ENCODE results near the gene MSMB.
"Not testable (repeated sequence)": the region's sequence is repeated elsewhere in the genome, so short reads cannot be mapped to it uniquely, and the experiment has no call there.

MSMB gene

GRCh38 chr10:46069771-46070463 lies 23.8 kb upstream of the MSMB start:
- no peak for DNase-seq (ENCODE audit: low read depth, low spot score)

DNA sequence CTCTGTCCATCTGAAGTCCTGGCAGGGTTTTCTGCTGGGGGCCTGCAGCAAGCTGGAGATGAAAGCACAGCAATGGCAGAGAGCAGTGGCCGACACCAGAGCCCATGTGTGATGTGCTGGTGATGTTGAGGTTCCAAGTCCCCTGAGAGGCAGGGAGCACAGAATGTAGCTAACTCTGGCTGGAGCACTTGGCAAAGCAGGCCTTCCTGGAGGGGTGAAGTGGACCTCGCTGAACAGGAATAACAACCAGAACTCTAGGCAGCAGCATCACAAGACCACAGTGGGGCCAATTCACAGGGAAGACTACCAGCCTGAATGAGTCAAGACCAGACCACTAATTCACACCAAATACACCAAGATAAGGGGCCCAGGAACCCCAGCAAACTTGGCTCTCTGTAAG lies 22.8 kb upstream of the MSMB start:
- no peak for DNase-seq (ENCODE audit: low read depth, low spot score)

GRCh38 chr10:46068117-46068516 lies 22.0 kb upstream of the MSMB start:
- no peak for DNase-seq (ENCODE audit: low read depth, low spot score)

GRCh38 chr10:46064269-46064817 lies 18.3 kb upstream of the MSMB start:
- DNase-seq (ENCODE audit: low read depth, low spot score): no peak

- DNase-seq (ENCODE audit: low read depth, low spot score): no peak
Observed at GRCh38 chr10:46062723-46063428, 16.8 kb upstream of the MSMB start.

DNA sequence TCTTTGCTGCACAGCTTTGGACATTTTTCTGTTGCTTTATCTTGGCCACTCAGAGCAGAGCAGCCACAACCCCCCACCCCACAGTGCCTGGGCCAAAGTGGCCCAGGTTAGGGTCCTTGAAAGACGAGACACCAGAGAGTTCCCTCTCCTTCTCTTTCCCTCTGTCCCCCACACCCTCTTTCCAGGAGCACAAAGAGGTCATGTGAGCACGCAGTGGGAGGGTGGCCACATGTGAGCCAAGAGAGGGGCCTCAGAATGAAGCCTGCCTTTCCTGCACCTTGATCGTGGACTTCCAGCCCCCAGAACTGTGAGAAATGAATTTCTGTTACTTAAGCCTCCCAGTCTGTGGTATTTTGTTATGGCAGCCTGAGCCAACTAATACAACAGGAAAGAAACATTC lies 14.6 kb upstream of the MSMB start:
- no peak for DNase-seq (ENCODE audit: low read depth, low spot score)

GRCh38 chr10:46057927-46058326 lies 11.9 kb upstream of the MSMB start:
- DNase-seq (ENCODE audit: low read depth, low spot score): not testable (repeated sequence)

GRCh38 chr10:46057038-46057437 lies 11.0 kb upstream of the MSMB start:
- DNase-seq (ENCODE audit: low read depth, low spot score): no peak

GRCh38 chr10:46055771-46056170 lies 9.7 kb upstream of the MSMB start:
- DNase-seq (ENCODE audit: low read depth, low spot score): no peak

DNA sequence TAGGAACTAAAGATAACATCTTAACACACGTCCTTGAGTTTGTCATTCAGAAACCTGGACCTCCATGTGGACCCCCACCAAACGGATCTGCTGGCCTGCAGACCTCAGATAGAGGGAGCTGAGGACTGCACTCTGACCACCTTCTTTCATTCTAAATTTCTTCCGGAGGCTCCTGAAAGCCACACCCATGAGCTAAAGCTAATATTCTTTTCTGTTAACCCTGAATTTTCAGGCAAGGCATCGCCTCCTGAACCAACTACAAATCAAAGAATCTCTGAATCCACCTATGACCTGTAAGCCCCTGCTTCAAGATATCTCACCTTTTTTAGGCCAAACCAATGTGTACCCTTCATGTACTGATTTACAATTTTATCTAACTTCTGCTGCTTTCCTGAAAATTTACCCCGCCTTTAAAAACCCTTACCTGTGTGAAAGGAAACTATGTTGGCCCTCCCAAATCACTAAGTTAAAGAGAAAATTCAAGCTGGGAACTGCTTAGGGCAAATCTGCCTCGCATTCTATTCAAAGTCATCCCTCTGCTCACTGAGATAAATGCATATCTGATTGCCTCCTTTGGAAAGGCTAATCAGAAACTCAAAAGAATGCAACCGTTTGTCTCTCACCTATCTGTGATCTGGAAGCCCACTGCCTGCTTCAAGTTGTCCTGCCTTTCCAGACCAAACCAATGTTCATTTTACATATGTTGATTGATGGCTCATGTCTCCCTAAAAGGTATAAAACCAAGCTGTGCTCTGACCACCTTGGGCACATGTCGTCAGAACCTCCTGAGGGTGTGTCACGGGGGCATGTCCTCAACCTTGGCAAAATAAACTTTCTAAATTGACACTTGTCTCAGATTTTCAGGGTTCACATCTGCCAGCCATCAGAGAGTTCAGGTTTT lies 7.7 kb upstream of the MSMB start:
- DNase-seq (ENCODE audit: low read depth, low spot score): peak; percentile 39

DNA sequence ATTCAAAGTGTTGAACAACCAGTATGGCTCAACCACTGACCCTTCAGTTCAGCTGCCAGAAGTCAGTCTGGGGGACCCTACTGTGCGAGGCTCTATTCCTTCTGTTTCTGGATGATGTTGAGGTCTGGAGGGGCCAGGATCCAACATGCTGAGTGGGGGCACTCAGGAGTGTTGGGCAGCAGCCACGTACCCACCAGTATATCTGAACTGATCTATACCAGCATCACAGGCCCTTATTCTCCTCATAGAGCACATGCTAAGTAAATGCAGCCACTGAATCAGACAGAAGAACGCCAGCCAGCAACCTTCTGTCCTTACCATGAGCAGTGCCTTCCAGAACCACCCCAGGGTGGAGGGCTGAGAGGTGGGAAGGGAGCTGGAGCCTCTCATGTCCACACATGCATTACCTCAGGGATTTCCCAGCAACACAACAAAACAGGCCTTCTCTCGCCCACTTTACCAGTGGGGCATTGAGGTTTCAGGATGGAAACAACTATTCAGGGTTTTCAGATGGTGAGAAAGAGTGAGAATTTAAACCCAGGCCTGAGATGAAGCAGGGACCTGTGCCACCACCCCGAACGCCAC lies 6.8 kb upstream of the MSMB start:
- no peak for DNase-seq (ENCODE audit: low read depth, low spot score)

DNA sequence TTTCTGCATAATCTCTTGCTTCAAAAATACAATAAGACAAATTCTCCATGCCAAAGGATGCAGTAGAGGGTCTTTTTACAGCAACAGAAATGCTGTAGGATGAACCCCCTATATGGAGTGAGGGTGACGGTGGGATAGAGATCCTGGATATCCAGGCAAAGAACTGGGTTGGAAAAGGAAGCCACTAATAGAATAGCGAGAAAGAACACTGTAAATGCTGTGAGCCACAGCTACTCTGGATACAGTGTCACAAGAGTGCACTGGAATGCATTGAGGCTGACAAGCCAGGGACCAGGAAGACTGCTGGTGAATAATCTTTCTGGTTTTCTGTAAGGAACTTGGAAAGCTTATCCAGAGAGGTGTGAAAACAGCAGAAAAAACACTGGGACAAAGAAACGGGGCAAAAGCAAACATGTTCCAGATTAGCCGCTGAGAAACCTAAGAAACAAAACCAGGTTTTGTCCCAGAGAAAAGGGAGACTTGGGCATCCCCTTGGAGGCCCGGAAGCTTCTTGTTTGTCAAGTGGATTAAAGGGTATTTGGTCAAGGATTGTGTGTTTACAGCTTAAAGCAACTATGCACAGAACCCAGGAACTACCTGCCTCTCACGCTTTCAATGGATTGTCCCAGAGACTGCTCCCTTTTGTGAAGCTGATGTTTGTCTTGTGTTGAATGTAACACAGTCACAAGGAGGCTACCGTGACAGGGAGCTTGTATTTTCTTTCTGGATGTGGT lies 6.2 kb upstream of the MSMB start:
- DNase-seq (ENCODE audit: low read depth, low spot score): no peak

GRCh38 chr10:46050941-46051623 lies 5.0 kb upstream of the MSMB start:
- DNase-seq (ENCODE audit: low read depth, low spot score): no peak

DNA sequence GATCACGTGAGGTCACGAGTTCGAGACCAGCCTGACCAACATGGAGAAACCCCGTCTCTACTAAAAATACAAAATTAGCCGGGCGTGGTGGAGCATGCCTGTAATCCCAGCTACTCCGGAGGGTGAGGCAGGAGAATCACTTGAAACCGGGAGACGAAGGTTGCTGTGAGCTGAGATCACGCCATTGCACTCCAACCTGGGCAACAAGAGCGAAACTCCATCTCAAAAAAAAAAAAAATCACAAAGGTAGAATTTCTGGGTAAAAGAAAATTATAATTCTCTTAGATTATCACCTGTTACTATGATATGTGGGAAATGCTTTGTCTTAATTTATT lies 3.4 kb upstream of the MSMB start:
- DNase-seq (ENCODE audit: low read depth, low spot score): not testable (repeated sequence)

DNA sequence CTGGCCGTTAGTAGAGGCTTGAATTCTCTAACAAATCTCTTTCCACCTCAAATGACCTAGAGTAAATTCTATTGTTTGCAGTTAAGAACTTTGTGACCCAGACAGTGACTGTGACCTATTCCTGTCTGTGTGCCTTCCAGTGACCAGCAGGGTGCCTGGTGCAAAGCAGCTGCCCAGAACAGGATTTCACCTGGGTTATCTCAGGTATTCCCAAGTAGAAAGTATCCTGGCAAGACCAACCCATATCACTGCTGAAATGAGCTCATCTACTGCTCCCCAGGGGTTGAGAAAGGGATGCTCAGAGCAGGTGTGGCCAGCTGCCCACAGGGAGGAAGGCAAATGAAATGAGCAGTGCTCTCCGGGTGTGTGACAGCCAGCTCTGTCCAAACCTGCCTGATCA lies 2.1 kb upstream of the MSMB start:
- no peak for DNase-seq (ENCODE audit: low read depth, low spot score)

DNA sequence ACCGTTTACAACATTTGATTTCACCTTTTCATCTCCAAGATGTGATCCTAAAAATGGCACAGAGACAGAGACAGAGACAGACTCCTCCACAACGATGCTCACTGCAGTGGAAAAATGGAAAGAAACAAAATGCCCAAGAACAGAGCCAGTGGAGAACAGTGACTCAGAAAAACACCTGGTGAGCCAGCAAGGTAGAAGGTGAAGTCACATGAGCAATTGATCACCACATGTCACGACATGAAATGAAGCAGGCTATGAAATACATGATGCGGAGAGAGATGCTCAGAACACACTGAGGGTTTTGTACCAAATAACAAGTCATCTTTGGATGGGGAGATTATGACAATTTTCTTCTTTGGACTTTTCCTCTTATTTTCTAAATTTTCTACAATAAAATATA lies 3.5 kb downstream of the MSMB start:
- DNase-seq (ENCODE audit: low read depth, low spot score): no peak

GRCh38 chr10:46040004-46040403 lies 6.1 kb downstream of the MSMB start:
- DNase-seq (ENCODE audit: low read depth, low spot score): no peak

DNA sequence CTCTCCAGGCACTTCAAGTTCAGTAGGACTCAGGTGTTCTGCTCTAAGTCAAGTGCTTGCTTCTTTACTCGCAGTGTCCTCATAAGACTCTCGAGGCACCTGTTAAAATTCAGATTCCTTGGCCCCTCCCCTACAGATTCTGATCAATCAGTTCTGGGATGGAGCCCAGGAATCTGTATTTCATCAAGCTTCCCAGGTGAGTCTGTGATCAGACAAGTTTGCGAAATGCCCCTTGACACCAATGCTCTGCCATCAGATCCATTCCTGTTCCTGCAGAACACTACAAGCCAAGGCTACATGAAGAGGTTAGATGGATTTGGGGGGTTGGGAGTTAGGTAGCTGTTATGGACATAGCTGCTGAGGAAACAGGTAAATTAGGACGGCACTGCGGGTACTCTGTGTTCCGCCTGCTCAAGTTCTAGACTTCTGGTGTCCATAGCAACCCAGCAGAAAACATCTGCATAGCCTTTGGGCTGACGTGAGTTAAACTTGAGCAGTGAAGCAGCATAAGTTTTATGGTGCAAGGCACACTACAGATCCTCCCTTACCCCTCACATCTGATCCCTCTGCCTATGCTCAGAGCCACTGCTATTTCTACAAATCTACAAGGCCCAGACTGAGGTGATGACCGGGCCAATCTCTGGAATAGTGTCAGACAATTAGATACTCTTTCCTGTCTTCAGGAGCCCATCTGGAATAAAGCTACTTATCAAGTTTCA lies 8.8 kb downstream of the MSMB start:
- no peak for DNase-seq (ENCODE audit: low read depth, low spot score)

- DNase-seq (ENCODE audit: low read depth, low spot score): no peak
Observed at GRCh38 chr10:46035923-46036849, 9.9 kb downstream of the MSMB start.

Measured in ELF-1 (cell line).